B cell (primary cell): ENCODE data around the gene TRIM41. TPM values are rescaled to one million over a fixed set of nuclear protein-coding genes. Genes with fewer than 3 reads are reported as not detected.

Source experiments
- ATAC-seq: fragments of 200-7000 bp; cut with Tn5 transposase; one replicate; pipeline ENCODE4 v1.10.0; 2021; ENCODE audit warnings: low read depth, mild to moderate bottlenecking, moderate number of reproducible peaks, moderate library complexity
- CTCF ChIA-PET: fragments of 350-600 bp; sonication (Branson Sonifier 250); formaldehyde crosslinking; loops from one replicate; lab custom pipeline; 2021; ENCODE audit warnings: antibody characterized with exemption, inconsistent platforms; lab: Charles Lee
- POLR2A ChIA-PET: fragments of 350-600 bp; sonication (Branson Sonifier 250); formaldehyde crosslinking; loops from one replicate; lab custom pipeline; 2021; ENCODE audit warnings: antibody characterized with exemption; lab: Charles Lee
- DNase-seq: peaks from one replicate; pipeline ENCODE4 v3.0.0; 2013
- H2AFZ ChIP-seq: 2 replicates; pipeline ENCODE4 v1.6.1; 2012; ENCODE audit warnings: mild to moderate bottlenecking, low read depth, low read length; ENCODE audit not compliant: insufficient read depth, poor library complexity, severe bottlenecking
- H3K27ac ChIP-seq, 2 donors: 1 replicate in 1 of 2; 2 replicates in 1 of 2; pipeline ENCODE4 v1.5.1; 2012 to 2013; ENCODE audit warnings: low read length in 2 of 2, mild to moderate bottlenecking in 2 of 2, moderate library complexity in 1 of 2
- H3K27me3 ChIP-seq, 4 experiments: fragments of 200-600 bp in 1 of 4; sonication (generic) in 1 of 4; replicated peaks in 1 of 4; 1 replicate in 2 of 4; 2 replicates in 2 of 4; pipeline versions ENCODE4 v1.6.1 to v1.7.0; 2013 to 2016; ENCODE audit warnings: low read length in 3 of 4, mild to moderate bottlenecking in 2 of 4, mixed read lengths in 1 of 4, moderate library complexity in 1 of 4; ENCODE audit not compliant: insufficient read depth in 4 of 4, control insufficient read depth in 3 of 4; ENCODE audit errors: control extremely low read depth in 1 of 4
- H3K36me3 ChIP-seq, 2 experiments: replicated peaks in 1 of 2; 1 replicate in 1 of 2; 2 replicates in 1 of 2; pipeline versions ENCODE4 v1.6.1 to v1.7.1; 2013; ENCODE audit warnings: low read length in 1 of 2; ENCODE audit not compliant: insufficient read depth in 2 of 2, control insufficient read depth in 1 of 2; ENCODE audit errors: control extremely low read depth in 1 of 2, extremely low read depth in 1 of 2
- H3K4me1 ChIP-seq, 2 donors: fragments of 200-600 bp in 1 of 2; sonication (generic) in 1 of 2; 1 replicate in 1 of 2; 2 replicates in 1 of 2; pipeline versions ENCODE4 v1.5.1 to v1.6.1; 2013 to 2017; ENCODE audit warnings: low read length in 2 of 2; ENCODE audit not compliant: control insufficient read depth in 2 of 2, insufficient read depth in 2 of 2
- H3K4me2 ChIP-seq: replicated peaks from 2 replicates; pipeline ENCODE3; 2012; ENCODE audit warnings: mild to moderate bottlenecking, low read depth, low read length; ENCODE audit not compliant: poor library complexity, severe bottlenecking
- H3K4me3 ChIP-seq, 5 experiments: fragments of 200-600 bp in 1 of 5; sonication (generic) in 1 of 5; 1 replicate in 3 of 5; 2 replicates in 2 of 5; pipeline versions ENCODE4 v1.5.1 to v1.7.0; 2011 to 2016; ENCODE audit warnings: low read length in 4 of 5, mild to moderate bottlenecking in 4 of 5, low read depth in 2 of 5, control low read depth in 1 of 5, moderate library complexity in 1 of 5; ENCODE audit not compliant: insufficient read depth in 1 of 5; ENCODE audit errors: control extremely low read depth in 1 of 5, extremely low read depth in 1 of 5
- H3K79me2 ChIP-seq: fragments of 200-600 bp; sonication (generic); one replicate; pipeline ENCODE4 v1.6.0; 2016; ENCODE audit warnings: low read length; ENCODE audit not compliant: control insufficient read depth, insufficient read depth
- H3K9ac ChIP-seq: fragments of 200-600 bp; sonication (generic); 2 replicates; pipeline ENCODE4 v1.6.1; 2017; ENCODE audit warnings: mild to moderate bottlenecking, low read length, moderate library complexity
- H3K9me3 ChIP-seq, 3 donors: one replicate each; pipeline versions ENCODE4 v1.6.1 to v1.7.1; 2013; ENCODE audit warnings: low read length in 2 of 3; ENCODE audit not compliant: control insufficient read depth in 2 of 3, insufficient read depth in 1 of 3; ENCODE audit errors: control extremely low read depth in 1 of 3
- H4K20me1 ChIP-seq: 2 replicates; pipeline ENCODE4 v1.6.0; 2012; ENCODE audit warnings: mild to moderate bottlenecking, low read length; ENCODE audit not compliant: insufficient read depth, control insufficient read depth, poor library complexity, severe bottlenecking
- H3K27ac Mint-ChIP-seq: one replicate; pipeline ENCODE4 v1.8.0; 2021; ENCODE audit warnings: mixed read lengths
- H3K27me3 Mint-ChIP-seq: one replicate; pipeline ENCODE4 v1.8.0; 2021; ENCODE audit warnings: mixed read lengths
- H3K4me1 Mint-ChIP-seq: one replicate; pipeline ENCODE4 v1.8.0; 2021; ENCODE audit warnings: mixed read lengths
- H3K4me3 Mint-ChIP-seq: one replicate; pipeline ENCODE4 v1.8.0; 2021; ENCODE audit warnings: mixed read lengths
- H3K9me3 Mint-ChIP-seq: one replicate; pipeline ENCODE4 v1.8.0; 2022; ENCODE audit warnings: mixed read lengths; ENCODE audit not compliant: insufficient read depth
- EZH2 ChIP-seq: IDR thresholded peaks from 2 replicates; pipeline ENCODE4 v1.6.1; 2012; ENCODE audit warnings: borderline replicate concordance, low read depth, mild to moderate bottlenecking, moderate library complexity, low read length; ENCODE audit not compliant: insufficient read depth, poor library complexity, severe bottlenecking
- WGBS: methylation state at CpG from one replicate; pipeline ENCODE4 v1.1.5; 2013; ENCODE audit warnings: missing lambda C conversion rate; ENCODE audit not compliant: insufficient coverage; 5-methylcytosine and 5-hydroxymethylcytosine counted together
- intact Hi-C: fragments of 100-400 bp; cut with micrococcal nuclease; formaldehyde crosslinking; loops from one replicate; pipeline ENCODE4 v1.10.0; 2022
- polyA plus RNA-seq: library from polyadenylated mRNA; depleted of rRNA; stranded (reverse); fragments of >200 nt; gene quantifications from 2 replicates; pipeline ENCODE4 v1.2.3, GENCODE V29; 2012
- total RNA-seq, 2 donors: library from RNA; stranded (reverse); fragments of 120-200 nt in 1 of 2; gene quantifications; 1 replicate in 1 of 2; 2 replicates in 1 of 2; pipeline versions ENCODE4 v1.2.3 to v1.2.4, GENCODE V29; 2013 to 2022
- TF ChIP-seq, protein P1 (sequence below): fragments of 200-600 bp; IDR thresholded peaks from one replicate; pipeline ENCODE4 v1.8.0; 2022; ENCODE audit warnings: antibody characterized with exemption, mild to moderate bottlenecking

The TRIM41 gene
- total and polyA plus RNA-seq, 2 donors (not counting 1 experiment from before 2014, with no cell fraction given) = 28.4 to 44.3 TPM

- peak; percentile 2 for ATAC-seq
- intact Hi-C loops = loop anchor here (2.0 kb wide), 2 partner anchors 17 to 329 kb away; partner anchors contain the start of gene ZFP62
- CTCF ChIA-PET = interaction anchor here (0.7 to 7.7 kb wide), 13 partner anchors 10 to 405 kb away, joined by 3 to 105 read pairs (median 4); partner anchors contain the start of genes TRIM41, TRIM52 and TRIM7
- POLR2A ChIA-PET = interaction anchor here (0.8 to 7.2 kb wide), 9 partner anchors 9 to 72 kb away, joined by 3 to 74 read pairs (median 9); partner anchors contain the start of genes TRIM41, TRIM52 and TRIM7
- H3K79me2 ChIP-seq = no peaks in the 10 kb centered on the region
- Mint-ChIP-seq H3K4me1 (peaks cover 51% of the 10 kb centered on the region), H3K27me3 (peaks cover 10% of the 10 kb centered on the region), H3K4me3 (peak overlapping the region; percentile 97), H3K27ac (peak overlapping the region; percentile 97), H3K9me3 (no peaks in the 10 kb centered on the region)
- no peak for TF ChIP-seq EZH2
- TF ChIP-seq, protein P1, sequence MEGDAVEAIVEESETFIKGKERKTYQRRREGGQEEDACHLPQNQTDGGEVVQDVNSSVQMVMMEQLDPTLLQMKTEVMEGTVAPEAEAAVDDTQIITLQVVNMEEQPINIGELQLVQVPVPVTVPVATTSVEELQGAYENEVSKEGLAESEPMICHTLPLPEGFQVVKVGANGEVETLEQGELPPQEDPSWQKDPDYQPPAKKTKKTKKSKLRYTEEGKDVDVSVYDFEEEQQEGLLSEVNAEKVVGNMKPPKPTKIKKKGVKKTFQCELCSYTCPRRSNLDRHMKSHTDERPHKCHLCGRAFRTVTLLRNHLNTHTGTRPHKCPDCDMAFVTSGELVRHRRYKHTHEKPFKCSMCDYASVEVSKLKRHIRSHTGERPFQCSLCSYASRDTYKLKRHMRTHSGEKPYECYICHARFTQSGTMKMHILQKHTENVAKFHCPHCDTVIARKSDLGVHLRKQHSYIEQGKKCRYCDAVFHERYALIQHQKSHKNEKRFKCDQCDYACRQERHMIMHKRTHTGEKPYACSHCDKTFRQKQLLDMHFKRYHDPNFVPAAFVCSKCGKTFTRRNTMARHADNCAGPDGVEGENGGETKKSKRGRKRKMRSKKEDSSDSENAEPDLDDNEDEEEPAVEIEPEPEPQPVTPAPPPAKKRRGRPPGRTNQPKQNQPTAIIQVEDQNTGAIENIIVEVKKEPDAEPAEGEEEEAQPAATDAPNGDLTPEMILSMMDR = no peak
- no peaks in the 10 kb centered on the region for H3K27me3 ChIP-seq
- H3K36me3 ChIP-seq = no peaks in the 10 kb centered on the region
- under 1% methylated on average over 30 of the region's 41 CpGs for WGBS
- peak; percentile 76 for DNase-seq
- peak overlapping the region; percentile 86 to 98 (median 93) for H3K4me3 ChIP-seq
- peak overlapping the region; percentile 91 for H3K4me2 ChIP-seq
- H3K4me1 ChIP-seq = peaks cover 12 to 43% of the 10 kb centered on the region in 2 donors
- H3K27ac ChIP-seq = peak overlapping the region; percentile 62 to 75
- H2AFZ ChIP-seq = peak overlapping the region; percentile 77
- no peaks in the 10 kb centered on the region for H4K20me1 ChIP-seq
- H3K9ac ChIP-seq = peak overlapping the region; percentile 76
- peaks cover 0 to 27% (median 0%) of the 10 kb centered on the region in 3 donors for H3K9me3 ChIP-seq
Measured at GRCh38 chr5:181189363-181189961, 33.6 kb upstream of the TRIM41 start.
